HG03575 (cell line): ENCODE data around the gene DAP.
A peak's percentile ranks its signal among the peaks of the same experiment; 100 is the strongest.

Experiments
- ATAC-seq: cut with Tn5 transposase; IDR thresholded peaks from one replicate; pipeline ENCODE4 v1.9.1; 2021; ENCODE audit not compliant: unreplicated experiment, insufficient number of reproducible peaks, low FRiP score; ENCODE audit errors: extremely low read depth

DAP gene

DNA sequence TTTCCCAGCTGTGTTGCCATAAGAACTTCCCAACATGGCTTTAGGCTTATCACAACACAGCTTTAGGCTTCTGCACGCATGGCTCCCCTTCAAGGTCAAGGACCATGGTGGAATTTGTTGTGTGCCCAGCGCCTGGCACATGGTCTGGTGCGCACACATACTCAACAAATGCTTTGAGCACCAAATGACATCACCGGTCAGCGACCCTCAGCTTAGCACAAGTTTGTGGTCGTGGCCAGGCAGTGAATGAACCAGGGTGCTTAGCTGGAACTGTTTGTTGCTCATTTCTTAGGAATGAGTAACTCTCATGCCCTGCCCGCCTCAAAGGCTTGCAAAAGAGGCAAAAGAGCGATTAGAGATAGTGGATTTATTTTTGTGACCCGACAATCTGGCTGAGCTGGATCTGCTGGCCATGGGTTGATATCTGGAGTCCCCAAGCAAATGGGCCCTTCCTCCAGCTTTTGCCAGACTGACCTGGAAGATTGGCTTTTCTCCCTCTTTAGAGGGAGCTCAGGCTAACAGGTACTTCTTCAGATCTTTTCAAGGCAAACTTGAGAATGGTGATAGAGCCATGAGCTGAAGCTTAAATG lies 58.9 kb downstream of the DAP start:
- ATAC-seq: no peak

DNA sequence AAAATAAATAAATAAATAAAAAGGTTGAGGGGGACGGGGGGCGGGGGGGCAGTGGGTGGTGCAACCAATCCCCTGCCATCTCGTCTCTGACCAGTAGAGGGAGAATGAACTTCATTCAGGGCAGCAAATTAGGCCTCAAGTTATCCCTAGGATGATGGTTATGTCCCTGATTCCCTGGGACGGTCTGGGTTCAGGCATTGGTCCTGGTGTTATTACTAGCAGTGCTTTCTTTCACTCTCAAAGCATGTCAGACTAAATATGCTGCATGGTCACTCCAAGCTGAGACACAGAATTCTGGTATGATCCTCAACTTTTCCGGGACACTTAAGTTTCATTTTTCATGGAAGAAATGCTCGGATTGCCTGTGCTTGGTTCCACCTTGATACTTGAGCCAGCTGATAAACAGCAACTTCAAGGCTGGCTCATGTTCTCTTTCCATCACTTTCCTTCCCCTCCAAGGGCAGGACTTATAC lies 59.4 kb downstream of the DAP start:
- ATAC-seq: no peak

GRCh38 chr5:10700516-10700915 lies 60.5 kb downstream of the DAP start:
- no peak for ATAC-seq

DNA sequence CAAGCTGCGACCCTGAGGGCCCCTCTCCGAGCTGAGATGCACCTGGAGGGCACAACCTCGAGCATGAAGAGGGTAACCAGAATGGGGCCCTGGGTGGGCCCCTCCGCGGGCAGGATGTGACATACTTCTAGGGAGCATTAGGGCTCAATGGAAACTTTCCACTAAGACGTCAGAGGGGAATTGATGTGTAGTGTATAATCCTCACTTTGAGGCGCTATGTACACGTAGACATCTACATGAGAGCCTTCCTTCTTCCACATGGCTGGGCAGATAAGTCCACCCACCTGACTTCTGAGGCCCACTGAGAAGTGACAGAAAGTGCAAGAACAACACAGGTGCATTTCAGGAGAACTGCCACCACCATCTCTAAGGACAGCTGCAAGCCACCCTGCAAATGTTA lies 61.0 kb downstream of the DAP start:
- peak; percentile 43 for ATAC-seq

GRCh38 chr5:10699281-10699874 lies 61.7 kb downstream of the DAP start:
- ATAC-seq: no peak

DNA sequence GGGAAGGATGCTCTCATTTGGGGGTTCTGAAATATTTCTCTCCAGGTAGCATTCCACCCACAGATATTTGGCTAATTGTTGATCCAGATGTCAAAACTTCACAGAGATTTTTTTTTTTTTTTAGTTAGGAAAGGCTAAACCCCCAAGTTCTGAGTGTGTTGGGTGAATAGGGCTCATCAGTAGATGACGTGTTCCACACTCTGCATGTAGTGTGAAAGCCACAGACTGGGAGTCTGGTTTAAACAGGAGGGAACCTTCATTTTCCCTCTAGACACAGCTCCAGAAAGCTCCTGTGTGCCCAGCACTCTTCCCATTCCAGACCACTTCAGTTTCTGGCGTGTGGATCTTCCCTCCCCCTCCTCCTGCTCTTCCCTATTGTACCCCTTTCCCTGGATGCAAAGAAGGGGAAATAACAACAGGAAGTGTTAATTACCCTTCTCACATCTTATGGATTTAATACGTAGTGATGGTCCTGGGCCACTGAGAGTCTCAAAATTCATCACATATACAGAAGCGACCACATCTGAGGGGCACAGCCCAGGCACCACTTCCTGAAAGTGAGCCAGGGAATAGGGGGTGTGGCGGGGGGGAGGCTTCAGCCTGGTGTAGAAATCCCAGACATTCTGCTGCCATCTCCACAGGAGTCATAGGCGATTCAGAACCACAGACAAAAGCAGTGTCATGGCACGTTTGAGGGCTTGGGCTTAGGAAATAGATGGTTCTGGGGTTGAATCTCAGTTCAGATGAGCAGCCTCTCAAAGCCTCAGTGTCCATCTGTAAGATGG lies 65.1 kb downstream of the DAP start:
- ATAC-seq: no peak

DNA sequence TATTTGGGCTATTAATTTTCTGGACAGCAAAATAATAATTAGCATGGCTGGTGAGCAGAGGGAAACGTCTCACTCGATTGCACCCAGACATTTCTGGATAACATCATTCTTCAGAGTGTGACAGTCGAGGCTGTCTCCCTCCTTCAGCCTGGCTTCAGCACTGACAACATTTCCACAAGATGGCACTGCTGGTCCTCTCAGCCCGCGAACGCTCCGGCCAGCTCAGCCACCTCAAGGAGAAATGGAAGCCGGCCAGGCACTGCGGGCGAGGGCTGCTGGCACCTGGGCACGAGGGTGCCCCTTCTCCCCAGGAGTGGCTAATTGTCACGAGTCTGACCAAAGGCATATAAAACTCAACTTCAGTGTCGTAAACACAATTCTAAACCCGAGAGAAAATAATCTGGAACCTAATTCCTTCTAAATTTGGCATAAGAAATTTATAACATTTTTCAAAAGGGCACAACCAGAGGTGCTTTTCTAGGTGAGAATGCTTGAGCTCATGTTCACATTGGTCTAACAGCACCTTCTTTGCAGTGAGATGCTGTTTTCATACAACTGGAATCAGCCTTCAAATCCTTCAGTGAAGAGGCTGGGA lies 65.9 kb downstream of the DAP start:
- peak; percentile 47 for ATAC-seq

DNA sequence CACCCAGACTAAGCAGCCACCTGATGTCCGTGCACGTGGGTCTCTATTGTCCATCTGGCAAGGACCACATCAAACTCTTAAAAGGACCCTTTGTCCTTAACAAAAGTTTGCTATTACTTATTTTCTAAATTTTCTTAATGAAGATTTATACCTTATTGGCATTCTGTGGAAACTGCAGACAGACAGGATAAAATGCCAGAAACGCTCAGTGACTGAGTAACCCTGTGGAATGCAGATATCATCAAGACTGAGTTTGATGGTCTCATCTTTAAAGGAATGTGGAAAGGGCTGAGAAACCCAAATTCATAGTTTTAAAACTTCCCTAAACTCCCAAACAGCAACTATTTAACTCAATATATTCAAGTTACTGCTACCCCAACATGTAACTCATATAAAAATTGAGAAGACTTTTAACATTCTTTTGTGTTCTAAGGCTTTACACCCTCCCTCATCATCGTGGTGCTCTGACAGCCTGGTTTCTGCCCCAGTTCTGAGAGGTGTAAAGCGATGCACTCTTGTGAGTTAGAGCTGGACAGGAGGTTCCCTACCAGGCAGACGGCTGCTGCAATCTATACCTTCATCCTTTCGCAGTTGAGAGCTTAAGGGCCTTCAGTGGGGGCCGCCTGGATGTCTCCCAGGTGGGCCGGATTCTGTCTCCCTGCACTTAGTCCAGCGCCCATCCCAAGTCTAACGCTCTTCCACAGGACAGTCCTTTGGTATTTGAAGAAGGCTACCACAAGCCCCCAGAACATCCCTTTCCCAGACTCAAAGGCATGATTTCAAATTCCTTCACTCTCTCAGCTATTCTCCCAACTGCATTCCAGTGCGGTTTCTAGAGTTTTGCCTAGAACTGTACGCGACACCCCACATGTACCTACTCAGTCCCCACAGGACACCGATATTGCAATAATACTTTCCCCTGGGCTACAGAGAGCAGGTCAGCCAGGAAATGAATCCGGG lies 68.9 kb downstream of the DAP start:
- no peak for ATAC-seq

DNA sequence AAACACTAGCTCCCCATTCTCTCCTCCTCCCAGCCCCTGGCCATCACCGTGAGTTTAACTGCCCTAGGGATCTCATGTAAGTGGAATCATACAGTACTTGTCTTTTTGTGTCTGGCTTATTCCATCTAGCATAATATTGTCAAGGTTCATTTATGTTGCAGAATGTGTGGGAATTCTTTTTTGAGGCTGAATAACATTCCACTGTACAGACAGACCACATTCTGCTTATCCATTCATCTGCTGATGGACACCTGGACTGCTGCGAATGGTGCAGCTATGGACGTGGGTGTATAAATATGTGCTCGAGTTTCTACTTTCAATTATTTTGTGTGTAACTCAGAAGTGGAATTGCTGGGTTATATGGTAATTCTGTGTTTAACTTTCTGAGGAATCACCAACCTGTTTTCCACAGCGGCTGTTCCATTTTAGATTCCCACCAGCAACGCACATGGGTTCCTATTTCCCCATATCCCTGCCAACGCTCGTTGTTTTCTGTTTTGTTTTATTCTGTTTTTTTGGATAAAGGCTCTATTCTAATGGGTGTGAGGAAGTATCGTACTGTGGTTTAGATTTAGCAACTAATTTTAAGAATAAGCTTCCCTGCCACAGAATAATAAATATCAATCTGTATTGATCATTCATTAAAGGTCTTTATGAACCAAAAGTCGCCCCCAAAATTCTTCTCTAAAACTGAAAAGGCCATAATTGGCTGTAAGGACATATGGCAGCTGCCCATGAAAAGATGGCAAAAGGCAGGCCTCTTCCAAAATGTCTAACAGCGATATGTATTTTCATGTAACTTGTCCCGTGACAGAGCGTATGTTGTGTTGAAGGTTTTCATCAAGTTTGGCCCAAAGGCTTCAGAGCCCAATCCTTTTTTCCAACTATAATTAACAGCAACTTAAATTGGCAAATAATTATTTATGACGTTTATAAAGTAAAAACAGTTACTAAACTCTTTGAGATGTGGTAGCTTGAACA lies 70.3 kb downstream of the DAP start:
- ATAC-seq: no peak

DNA sequence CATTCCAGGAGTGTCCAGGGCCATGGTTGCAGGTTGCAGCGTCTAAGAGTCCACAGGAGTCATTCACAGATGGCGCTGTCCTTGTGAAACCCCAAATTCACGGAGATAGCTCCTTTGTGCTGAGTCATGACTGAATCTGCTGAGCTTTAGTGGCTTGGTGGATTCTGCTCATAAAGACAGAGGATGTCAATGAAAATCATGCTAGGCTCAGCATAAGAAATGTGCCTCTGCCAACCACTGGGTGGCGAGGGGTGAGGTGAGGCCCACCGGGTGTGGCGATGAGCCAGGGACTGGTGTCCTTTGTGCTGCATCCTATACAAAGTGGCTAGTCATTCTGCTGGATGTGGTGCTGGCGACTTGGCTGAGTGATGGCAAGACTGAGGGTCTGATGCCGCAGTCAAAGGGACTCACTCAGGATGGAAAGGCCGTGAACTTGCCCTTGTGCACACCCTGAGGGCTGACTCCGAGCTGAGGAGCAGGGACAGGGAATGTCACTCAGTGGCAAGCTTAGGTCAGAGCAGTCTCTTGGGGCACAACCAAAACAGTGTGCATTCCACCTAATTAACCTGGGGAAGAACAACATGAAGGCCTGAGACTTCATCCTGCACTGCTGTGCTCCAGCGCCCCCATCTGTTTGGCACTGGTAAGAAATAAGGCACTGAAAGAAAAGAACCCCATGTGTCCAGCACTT lies 71.5 kb downstream of the DAP start:
- no peak for ATAC-seq

DNA sequence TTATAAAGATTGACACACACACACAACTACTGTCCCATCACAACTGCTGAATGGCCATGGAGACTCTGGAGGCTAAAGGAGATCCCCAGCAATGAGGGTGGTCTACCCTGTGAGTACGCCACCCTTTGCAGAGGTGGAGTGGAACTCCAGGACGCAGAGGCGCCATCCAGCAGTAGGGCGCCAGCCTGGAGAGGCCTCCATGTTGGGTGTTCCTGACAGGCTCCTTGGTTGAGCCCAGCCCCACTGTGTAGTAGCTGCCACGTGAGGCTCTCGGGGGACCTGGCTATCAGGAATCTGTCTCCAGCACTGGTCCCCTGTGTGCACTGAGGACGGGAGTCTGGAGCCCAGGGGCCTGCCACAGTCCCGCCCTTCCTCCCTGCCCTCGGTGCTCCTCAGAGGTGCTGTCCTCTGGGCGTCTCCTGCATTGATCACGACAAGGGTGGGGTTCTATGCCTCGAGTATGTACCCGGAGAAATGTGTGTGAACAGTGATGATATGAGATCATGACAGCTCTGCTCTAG lies 72.3 kb downstream of the DAP start:
- no peak for ATAC-seq

DNA sequence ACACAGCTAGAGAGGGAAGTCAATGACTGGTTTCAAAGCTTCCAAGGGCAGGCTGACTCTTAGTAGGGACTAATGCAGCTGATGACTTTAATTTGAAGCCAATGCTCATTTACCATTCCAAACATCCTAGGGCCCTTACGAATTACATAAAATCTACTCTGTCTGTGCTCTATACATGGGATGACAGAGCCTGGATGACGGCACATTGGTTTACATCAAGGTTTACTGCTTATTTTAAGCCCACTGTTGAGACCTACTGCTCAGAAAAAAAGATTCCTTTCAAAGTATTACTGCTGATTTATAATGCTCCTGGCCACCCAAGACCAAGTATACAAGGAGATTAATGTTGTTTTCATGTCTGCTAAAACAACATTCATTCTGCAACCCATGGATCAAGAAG lies 74.1 kb downstream of the DAP start:
- no peak for ATAC-seq

- peak; percentile 87 for ATAC-seq
These were observed 75.9 kb downstream of the DAP start for GRCh38 chr5:10685115-10685521.

DNA sequence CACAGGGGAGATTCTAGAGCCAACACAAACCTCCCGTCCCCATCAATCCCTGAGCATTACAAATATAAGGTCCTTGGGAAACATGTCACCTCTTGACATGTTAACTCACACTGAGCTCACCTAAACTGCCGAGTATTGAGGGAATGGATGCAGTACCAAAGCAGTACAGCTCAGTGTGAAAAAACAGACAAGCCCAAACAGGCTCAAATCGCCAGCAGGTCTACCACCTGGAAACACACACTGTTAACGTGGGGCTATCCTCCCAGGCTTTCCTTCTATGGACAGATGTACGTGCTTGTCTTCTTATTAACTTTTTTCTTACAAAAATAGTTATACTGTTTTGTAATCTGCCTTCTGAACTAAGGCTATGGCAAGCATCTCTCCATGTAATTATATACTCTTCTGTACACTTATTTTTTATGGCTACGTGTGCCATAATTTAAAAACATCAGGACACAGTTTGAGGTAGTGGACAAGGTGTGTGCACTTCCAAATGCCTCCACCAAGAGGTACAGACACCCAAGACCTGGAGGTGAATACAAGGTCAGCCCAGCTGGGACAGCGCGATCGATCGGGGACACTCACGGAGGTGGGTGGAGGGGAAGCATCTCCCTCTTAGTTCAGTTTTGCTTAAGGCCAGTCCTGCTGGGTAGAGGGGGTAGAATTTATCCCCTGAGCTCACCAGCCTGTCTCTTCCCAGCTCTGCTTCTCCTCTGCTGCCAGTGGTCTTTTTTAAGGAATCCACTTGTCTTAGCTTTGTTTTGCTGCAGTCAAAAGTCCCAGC lies 76.5 kb downstream of the DAP start:
- ATAC-seq: peak; percentile 13

DNA sequence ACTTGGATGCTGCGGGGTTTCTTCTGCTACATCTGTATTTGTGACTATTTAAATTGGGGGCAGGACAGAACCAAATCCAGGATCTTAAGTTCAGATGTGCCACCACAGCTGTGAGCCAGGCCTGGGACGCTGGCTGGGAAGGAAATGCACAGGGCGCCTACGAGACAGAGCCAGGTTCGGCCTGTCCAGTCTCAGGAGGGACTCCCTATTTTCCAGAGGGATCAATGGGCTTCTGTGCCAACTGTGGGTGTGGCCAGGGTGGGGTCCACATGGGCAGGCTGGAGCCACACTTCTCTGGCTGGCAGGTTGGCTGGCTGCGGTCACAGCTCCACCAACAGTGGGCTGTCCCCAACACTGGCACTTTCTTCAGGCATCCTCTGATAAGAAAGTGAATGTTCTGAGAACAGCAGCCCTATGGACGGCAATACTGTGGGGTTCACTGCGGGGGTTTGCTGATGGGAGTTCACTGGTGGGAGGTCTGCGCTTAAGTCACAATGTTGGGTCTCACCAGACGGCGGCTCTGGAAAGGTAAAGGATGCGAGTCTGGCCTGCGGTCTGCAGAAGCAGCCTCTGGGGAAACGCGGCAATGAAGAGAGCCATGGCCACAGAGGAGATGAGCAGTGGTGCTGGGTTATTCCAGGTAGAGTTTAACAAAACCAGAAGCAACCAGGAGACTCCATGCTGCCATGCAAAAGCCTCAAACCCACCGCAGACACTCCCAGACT lies 78.1 kb downstream of the DAP start:
- no peak for ATAC-seq
